CD4-positive, alpha-beta T cell (primary cell): Measurements from ENCODE around the gene GLRX3. TPM values are rescaled to one million over a fixed set of nuclear protein-coding genes. Genes with fewer than 3 reads are reported as not detected.

Experiments
- ATAC-seq: fragments of 200-7000 bp; cut with Tn5 transposase; one replicate; pipeline ENCODE4 v1.10.0; 2022; ENCODE audit warnings: mild to moderate bottlenecking; ENCODE audit not compliant: poor library complexity
- CTCF ChIA-PET: fragments of 350-600 bp; sonication (Branson Sonifier 250); formaldehyde crosslinking; loops from one replicate; lab custom pipeline; 2021; ENCODE audit warnings: antibody characterized with exemption, inconsistent platforms; lab: Charles Lee
- POLR2A ChIA-PET: fragments of 350-600 bp; sonication (Branson Sonifier 250); formaldehyde crosslinking; loops from one replicate; lab custom pipeline; 2021; ENCODE audit warnings: antibody characterized with exemption, inconsistent platforms; lab: Charles Lee
- DNase-seq, 14 experiments: peaks; one replicate each; pipeline ENCODE4 v3.0.0-alpha.2; 2013 to 2020; ENCODE audit warnings: mixed read lengths in 2 of 14
- H3K27ac ChIP-seq, 2 donors: one replicate each; pipeline versions ENCODE4 v1.5.1 to v1.7.0; 2013; ENCODE audit warnings: low read length in 2 of 2, low read depth in 1 of 2, mild to moderate bottlenecking in 1 of 2
- H3K27me3 ChIP-seq, 2 experiments: 1 replicate in 1 of 2; 2 replicates in 1 of 2; pipeline versions ENCODE4 v1.6.1 to v1.7.0; 2013; ENCODE audit warnings: low read length in 2 of 2, control low read depth in 1 of 2, mild to moderate bottlenecking in 1 of 2, moderate library complexity in 1 of 2; ENCODE audit not compliant: insufficient read depth in 2 of 2, control insufficient read depth in 1 of 2
- H3K36me3 ChIP-seq: one replicate; pipeline ENCODE4 v1.6.1; 2013; ENCODE audit warnings: low read length, control low read depth; ENCODE audit not compliant: insufficient read depth
- H3K4me1 ChIP-seq: one replicate; pipeline ENCODE4 v1.6.1; 2013; ENCODE audit warnings: low read length, control low read depth; ENCODE audit not compliant: insufficient read depth
- H3K4me3 ChIP-seq: one replicate; pipeline ENCODE4 v1.5.1; 2013; ENCODE audit warnings: mild to moderate bottlenecking, low read length, moderate library complexity
- H3K9me3 ChIP-seq, 2 experiments: 1 replicate in 1 of 2; 2 replicates in 1 of 2; pipeline versions ENCODE4 v1.6.1 to v1.7.0; 2013; ENCODE audit warnings: low read length in 2 of 2, mild to moderate bottlenecking in 2 of 2, control low read depth in 1 of 2, moderate library complexity in 1 of 2; ENCODE audit not compliant: control insufficient read depth in 1 of 2, insufficient read depth in 1 of 2
- H3K27ac Mint-ChIP-seq: one replicate; pipeline ENCODE4 v1.8.0; 2020; ENCODE audit warnings: mixed read lengths
- H3K27me3 Mint-ChIP-seq: one replicate; pipeline ENCODE4 v1.8.0; 2021; ENCODE audit warnings: mixed read lengths
- H3K36me3 Mint-ChIP-seq: one replicate; pipeline ENCODE4 v1.8.0; 2021; ENCODE audit warnings: low read depth, mixed read lengths
- H3K4me1 Mint-ChIP-seq: one replicate; pipeline ENCODE4 v1.8.0; 2021; ENCODE audit warnings: low read depth, mixed read lengths
- H3K4me3 Mint-ChIP-seq: one replicate; pipeline ENCODE4 v1.8.0; 2020; ENCODE audit warnings: mild to moderate bottlenecking, mixed read lengths
- H3K9me3 Mint-ChIP-seq: one replicate; pipeline ENCODE4 v1.8.0; 2020; ENCODE audit warnings: mixed read lengths
- intact Hi-C, 2 experiments: fragments of 100-400 bp; cut with DNase I in 1 of 2; cut with micrococcal nuclease in 1 of 2; formaldehyde crosslinking; loops; one replicate each; pipeline versions ENCODE4 v1.15.1 to v1.9.0; 2023 to 2025; cut with DNase I, micrococcal nuclease
- total RNA-seq, 174 experiments: library from RNA in 2 of 174; stranded (reverse) in 2 of 174; gene quantifications; one replicate each; pipeline ENCODE4 v1.2.3 and lab custom pipeline; 2021 to 2026
- TF ChIP-seq, protein P1 (sequence below): fragments of 200-600 bp; IDR thresholded peaks from one replicate; pipeline ENCODE4 v1.8.0; 2022; ENCODE audit warnings: antibody characterized with exemption, mild to moderate bottlenecking

The GLRX3 gene
- total RNA-seq, 2 experiments from 2014 or later, result 25.4 to 29.7 TPM

- H3K36me3 Mint-ChIP-seq, result peaks cover 64% of the 10 kb centered on the region
- no peak overlapping the region for H3K27ac ChIP-seq
- TF ChIP-seq, protein P1, sequence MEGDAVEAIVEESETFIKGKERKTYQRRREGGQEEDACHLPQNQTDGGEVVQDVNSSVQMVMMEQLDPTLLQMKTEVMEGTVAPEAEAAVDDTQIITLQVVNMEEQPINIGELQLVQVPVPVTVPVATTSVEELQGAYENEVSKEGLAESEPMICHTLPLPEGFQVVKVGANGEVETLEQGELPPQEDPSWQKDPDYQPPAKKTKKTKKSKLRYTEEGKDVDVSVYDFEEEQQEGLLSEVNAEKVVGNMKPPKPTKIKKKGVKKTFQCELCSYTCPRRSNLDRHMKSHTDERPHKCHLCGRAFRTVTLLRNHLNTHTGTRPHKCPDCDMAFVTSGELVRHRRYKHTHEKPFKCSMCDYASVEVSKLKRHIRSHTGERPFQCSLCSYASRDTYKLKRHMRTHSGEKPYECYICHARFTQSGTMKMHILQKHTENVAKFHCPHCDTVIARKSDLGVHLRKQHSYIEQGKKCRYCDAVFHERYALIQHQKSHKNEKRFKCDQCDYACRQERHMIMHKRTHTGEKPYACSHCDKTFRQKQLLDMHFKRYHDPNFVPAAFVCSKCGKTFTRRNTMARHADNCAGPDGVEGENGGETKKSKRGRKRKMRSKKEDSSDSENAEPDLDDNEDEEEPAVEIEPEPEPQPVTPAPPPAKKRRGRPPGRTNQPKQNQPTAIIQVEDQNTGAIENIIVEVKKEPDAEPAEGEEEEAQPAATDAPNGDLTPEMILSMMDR, result no peak
- no peaks in the 10 kb centered on the region for H3K9me3 Mint-ChIP-seq
- no peak overlapping the region for H3K27ac Mint-ChIP-seq
- peak; percentile 44 for ATAC-seq
- peaks cover 31% of the 10 kb centered on the region for H3K4me1 Mint-ChIP-seq
- no peak overlapping the region for H3K4me3 ChIP-seq
- peak in 2 of 14 experiments; percentile 12 to 26 for DNase-seq
- ChIA-PET CTCF (interaction anchor here (1.3 kb wide), 1 partner anchor 51 kb away, joined by 3 read pairs; no protein-coding TSS in a partner anchor), POLR2A (no interaction called here)
- H3K27me3 ChIP-seq, result no peaks in the 10 kb centered on the region
- H3K4me3 Mint-ChIP-seq, result no peak overlapping the region
- intact Hi-C loops, result no loop called here
- H3K36me3 ChIP-seq, result peaks cover 44% of the 10 kb centered on the region
- no peaks in the 10 kb centered on the region for H3K4me1 ChIP-seq
- no peaks in the 10 kb centered on the region for H3K9me3 ChIP-seq
- no peaks in the 10 kb centered on the region for H3K27me3 Mint-ChIP-seq
Measured at GRCh38 chr10:130160775-130161174, 24.6 kb downstream of the GLRX3 start.

DNA sequence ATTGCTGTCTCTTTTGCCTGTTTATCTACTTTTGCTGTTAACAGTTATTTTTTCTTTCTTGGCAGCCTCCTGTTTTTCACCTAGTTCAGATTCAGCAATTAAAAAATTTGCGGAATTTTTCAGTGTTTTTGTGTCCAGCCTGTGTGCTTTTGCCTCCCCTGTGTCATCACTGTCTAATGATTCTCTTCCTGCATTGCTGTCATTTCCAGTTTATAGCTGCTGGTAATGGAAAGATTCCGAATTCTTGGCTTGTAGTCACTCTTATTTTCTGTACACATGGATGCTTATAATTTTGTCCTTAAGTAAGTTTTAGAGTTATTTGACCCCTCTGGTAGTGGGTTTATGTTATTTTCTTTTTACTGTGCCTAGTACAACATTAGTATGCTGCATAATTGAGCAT, 25.1 kb downstream of the GLRX3 start:
- Histone ChIP-seq H3K27ac (no peak overlapping the region), H3K4me3 (no peak overlapping the region), H3K36me3 (peaks cover 44% of the 10 kb centered on the region), H3K9me3 (no peaks in the 10 kb centered on the region), H3K27me3 (no peaks in the 10 kb centered on the region), H3K4me1 (no peaks in the 10 kb centered on the region)
- TF ChIP-seq, protein P1, result no peak
- H3K36me3 Mint-ChIP-seq, result peaks cover 66% of the 10 kb centered on the region
- peaks cover 30% of the 10 kb centered on the region for H3K4me1 Mint-ChIP-seq
- DNase-seq (no peak), ATAC-seq (no peak)
- ChIA-PET CTCF (interaction anchor here (1.3 kb wide), 1 partner anchor 52 kb away, joined by 3 read pairs; no protein-coding TSS in a partner anchor), POLR2A (no interaction called here)
- H3K27ac Mint-ChIP-seq, result no peak overlapping the region
- intact Hi-C loops, result no loop called here
- H3K27me3 Mint-ChIP-seq, result no peaks in the 10 kb centered on the region
- H3K9me3 Mint-ChIP-seq, result no peaks in the 10 kb centered on the region
- no peak overlapping the region for H3K4me3 Mint-ChIP-seq

GRCh38 chr10:130167193-130167592, 31.0 kb downstream of the GLRX3 start:
- CTCF ChIA-PET, result no interaction called here
- Mint-ChIP-seq H3K27me3 (no peaks in the 10 kb centered on the region), H3K4me3 (no peak overlapping the region), H3K36me3 (peaks cover 69% of the 10 kb centered on the region), H3K9me3 (no peaks in the 10 kb centered on the region), H3K27ac (no peak overlapping the region), H3K4me1 (peaks cover 40% of the 10 kb centered on the region)
- Histone ChIP-seq H3K4me1 (peaks cover 18% of the 10 kb centered on the region), H3K4me3 (no peak overlapping the region), H3K36me3 (peaks cover 49% of the 10 kb centered on the region), H3K27ac (no peak overlapping the region), H3K9me3 (no peaks in the 10 kb centered on the region), H3K27me3 (no peaks in the 10 kb centered on the region)
- POLR2A ChIA-PET, result interaction anchor here (0.8 kb wide), 1 partner anchor 31 kb away, joined by 3 read pairs; the partner anchor contains the start of gene GLRX3
- DNase-seq, result no peak
- ATAC-seq, result no peak
- TF ChIP-seq, protein P1, result no peak
- intact Hi-C loops, result no loop called here
